Testis (tissue), 2 donors: Measurements from ENCODE around the gene C1orf52.

Experiments used
- CTCF ChIP-seq, 3 experiments: fragments of 450-650 bp in 2 of 3; fragments of 200-600 bp in 1 of 3; sonication (generic) in 1 of 3; IDR thresholded peaks; one replicate each; pipeline ENCODE4 v1.5.1; 2016 to 2019; ENCODE audit warnings: antibody characterized with exemption in 3 of 3, mild to moderate bottlenecking in 2 of 3, moderate library complexity in 1 of 3
- POLR2A ChIP-seq: fragments of 450-650 bp; IDR thresholded peaks from one replicate; pipeline ENCODE4 v1.6.1; 2017; ENCODE audit warnings: antibody characterized with exemption, mild to moderate bottlenecking, moderate library complexity

GRCh38 chr1:85277802-85278201 is 18.3 kb upstream of the C1orf52 start:
- TF ChIP-seq CTCF (IDR thresholded peaks at IDR 0.05) (no peak), POLR2A (no peak)
